ENCODE measurements around the gene DDX47. TPM values are rescaled to one million over a fixed set of nuclear protein-coding genes. Genes with fewer than 3 reads are reported as not detected.
"Not testable (repeated sequence)": the region's sequence is repeated elsewhere in the genome, so short reads cannot be mapped to it uniquely, and the experiment has no call there.

The DDX47 gene
- total and polyA plus RNA-seq, 9 of the 15 experiments (the other 6 are each of a cell fraction or from before 2014, with no cell fraction given) = 39.4 to 186 (median 64.4) TPM

- H3K9me1 ChIP-seq (ENCODE audit: control insufficient read depth, insufficient read depth, low read length); H3K27me3 ChIP-seq (ENCODE audit: control insufficient read depth in 2 of 2, insufficient read depth in 2 of 2, low read length in 2 of 2); H2AFZ ChIP-seq (ENCODE audit: low read depth, low read length); H3K4me3 ChIP-seq; BruUV-seq (replicated peaks); FAIRE-seq; H3K9ac ChIP-seq (ENCODE audit: insufficient read depth in 1 of 2, low read depth in 2 of 2, low read length in 2 of 2); H3K9me3 ChIP-seq (replicated peaks; ENCODE audit: control insufficient read depth, insufficient read depth, low read depth, low read length); H3K4me1 ChIP-seq (replicated peaks in 1 of 2; ENCODE audit: control insufficient read depth in 2 of 2, insufficient read depth in 2 of 2, low read length in 2 of 2); intact Hi-C loops (cut with micrococcal nuclease); in situ Hi-C loops (cut with MboI); H3K4me2 ChIP-seq (ENCODE audit: insufficient read depth, low read length); ATAC-seq; H3K27ac ChIP-seq (ENCODE audit: extremely low read depth, low read depth, low read length); DNase-seq (ENCODE audit: extremely low read depth in 1 of 4, low spot score in 3 of 4); H3K36me3 ChIP-seq (ENCODE audit: control insufficient read depth, insufficient read depth, low read length); H3K79me2 ChIP-seq (ENCODE audit: control insufficient read depth, insufficient read depth, low read length); H4K20me1 ChIP-seq (replicated peaks; ENCODE audit: control insufficient read depth, insufficient read depth, low read length): not testable (repeated sequence)
- CTCF ChIA-PET (ENCODE audit: low intra/inter-chr PET ratio) = interaction anchor here (0.7 kb wide), 1 partner anchor 392 kb away, joined by 4 read pairs; no protein-coding TSS in a partner anchor
- POLR2A ChIA-PET = interaction anchor here (0.6 kb wide), 1 partner anchor 10 kb away, joined by 3 read pairs; no protein-coding TSS in a partner anchor
- WGBS (ENCODE audit: insufficient coverage, low coverage, missing lambda C conversion rate) = 59% methylated on average over 11 of the region's 13 CpGs
These were observed 28.3 kb downstream of the DDX47 start for GRCh38 chr12:12841428-12841827.

GRCh38 chr12:12845794-12846243 is 32.7 kb downstream of the DDX47 start:
- Histone ChIP-seq H3K79me2 (ENCODE audit: control insufficient read depth, insufficient read depth, low read length) (no peaks in the 10 kb centered on the region), H3K4me2 (ENCODE audit: insufficient read depth, low read length) (no peak overlapping the region), H3K4me1 (replicated peaks in 1 of 2; ENCODE audit: control insufficient read depth in 2 of 2, insufficient read depth in 2 of 2, low read length in 2 of 2) (no peaks in the 10 kb centered on the region), H2AFZ (ENCODE audit: low read depth, low read length) (no peak overlapping the region), H3K27me3 (ENCODE audit: control insufficient read depth in 2 of 2, insufficient read depth in 2 of 2, low read length in 2 of 2) (no peaks in the 10 kb centered on the region), H3K9ac (ENCODE audit: insufficient read depth in 1 of 2, low read depth in 2 of 2, low read length in 2 of 2) (no peak overlapping the region), H3K9me1 (ENCODE audit: control insufficient read depth, insufficient read depth, low read length) (no peaks in the 10 kb centered on the region), H3K9me3 (replicated peaks; ENCODE audit: control insufficient read depth, insufficient read depth, low read depth, low read length) (no peaks in the 10 kb centered on the region), H3K27ac (ENCODE audit: extremely low read depth, low read depth, low read length) (no peak overlapping the region), H3K36me3 (ENCODE audit: control insufficient read depth, insufficient read depth, low read length) (no peaks in the 10 kb centered on the region), H4K20me1 (replicated peaks; ENCODE audit: control insufficient read depth, insufficient read depth, low read length) (no peaks in the 10 kb centered on the region), H3K4me3 (no peak overlapping the region)
- WGBS (ENCODE audit: insufficient coverage, low coverage, missing lambda C conversion rate) = 36% methylated on average over 4 of the region's 4 CpGs
- no peak for FAIRE-seq
- in situ Hi-C loops (cut with MboI) = no loop called here
- intact Hi-C loops (cut with micrococcal nuclease) = no loop called here
- DNase-seq (ENCODE audit: extremely low read depth in 1 of 4, low spot score in 3 of 4) = no peak
- ATAC-seq = no peak
- POLR2A ChIA-PET = no interaction called here
- CTCF ChIA-PET (ENCODE audit: low intra/inter-chr PET ratio) = no interaction called here
- BruUV-seq (replicated peaks) = no TSS peak
- TF ChIP-seq SIX5 (IDR thresholded peaks at IDR 0.05; ENCODE audit: borderline replicate concordance in 1 of 2, insufficient read depth in 1 of 2, low read depth in 1 of 2, low read length in 2 of 2) (no peak), ZKSCAN3 (CRISPR knock-in tag; IDR thresholded peaks at IDR 0.05) (no peak), MITF (IDR thresholded peaks at IDR 0.05) (no peak), BCLAF1 (IDR thresholded peaks at IDR 0.05; ENCODE audit: borderline replicate concordance in 1 of 2, control insufficient read depth in 1 of 2, low read depth in 2 of 2, low read length in 1 of 2) (no peak), ZNF124 (CRISPR knock-in tag; IDR thresholded peaks at IDR 0.05) (no peak)
